Measurements from ENCODE around the gene GPATCH8. TPM values are rescaled to one million over a fixed set of nuclear protein-coding genes. Genes with fewer than 3 reads are reported as not detected.

Gene GPATCH8
- total RNA-seq, 1 donor from 2014 or later, result 44.1 TPM

DNA sequence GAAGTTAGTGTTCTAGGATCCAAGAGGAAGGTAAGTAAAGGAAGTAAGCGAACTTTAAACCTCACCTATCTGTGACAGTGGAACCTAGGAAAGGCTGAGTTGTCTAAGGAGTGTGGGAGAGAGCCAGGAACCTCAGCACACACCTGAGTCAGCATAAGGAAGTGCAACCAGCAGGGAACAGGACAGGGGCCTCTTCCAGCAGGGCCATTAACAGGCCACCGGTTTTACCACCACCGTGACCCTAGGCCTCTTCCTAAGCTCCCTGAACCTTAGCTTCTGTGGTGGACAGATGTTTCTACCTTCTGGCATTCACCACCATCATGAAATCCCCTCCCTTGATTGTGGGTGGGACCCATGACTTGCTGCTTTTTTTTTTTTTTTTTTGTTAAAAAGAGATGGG lies 26.7 kb upstream of the GPATCH8 start:
- Mint-ChIP-seq H3K36me3 (peaks cover 2% of the 10 kb centered on the region), H3K4me1 (peaks cover 13% of the 10 kb centered on the region), H3K9me3 (peaks cover 13% of the 10 kb centered on the region), H3K4me3 (no peak overlapping the region), H3K27me3 (ENCODE audit: insufficient read depth, low read depth) (peaks cover 2% of the 10 kb centered on the region), H3K27ac (no peak overlapping the region)
- Histone ChIP-seq H3K9ac (no peak overlapping the region), H3K79me2 (ENCODE audit: low read depth) (no peaks in the 10 kb centered on the region), H2AFZ (replicated peaks) (no peak overlapping the region), H3K9me3 (ENCODE audit: low read depth) (peaks cover 5% of the 10 kb centered on the region), H3K27me3 (no peaks in the 10 kb centered on the region), H3K27ac (no peak overlapping the region), H3K4me2 (no peak overlapping the region), H3F3A (ENCODE audit: low read depth) (peaks cover 12% of the 10 kb centered on the region), H4K20me1 (ENCODE audit: low read depth) (no peaks in the 10 kb centered on the region), H3K4me1 (peaks cover 7% of the 10 kb centered on the region), H3K36me3 (no peaks in the 10 kb centered on the region), H3K4me3 (no peak overlapping the region)
- no peak for DNase-seq (ENCODE audit: low spot score)
- TF ChIP-seq, protein P1, sequence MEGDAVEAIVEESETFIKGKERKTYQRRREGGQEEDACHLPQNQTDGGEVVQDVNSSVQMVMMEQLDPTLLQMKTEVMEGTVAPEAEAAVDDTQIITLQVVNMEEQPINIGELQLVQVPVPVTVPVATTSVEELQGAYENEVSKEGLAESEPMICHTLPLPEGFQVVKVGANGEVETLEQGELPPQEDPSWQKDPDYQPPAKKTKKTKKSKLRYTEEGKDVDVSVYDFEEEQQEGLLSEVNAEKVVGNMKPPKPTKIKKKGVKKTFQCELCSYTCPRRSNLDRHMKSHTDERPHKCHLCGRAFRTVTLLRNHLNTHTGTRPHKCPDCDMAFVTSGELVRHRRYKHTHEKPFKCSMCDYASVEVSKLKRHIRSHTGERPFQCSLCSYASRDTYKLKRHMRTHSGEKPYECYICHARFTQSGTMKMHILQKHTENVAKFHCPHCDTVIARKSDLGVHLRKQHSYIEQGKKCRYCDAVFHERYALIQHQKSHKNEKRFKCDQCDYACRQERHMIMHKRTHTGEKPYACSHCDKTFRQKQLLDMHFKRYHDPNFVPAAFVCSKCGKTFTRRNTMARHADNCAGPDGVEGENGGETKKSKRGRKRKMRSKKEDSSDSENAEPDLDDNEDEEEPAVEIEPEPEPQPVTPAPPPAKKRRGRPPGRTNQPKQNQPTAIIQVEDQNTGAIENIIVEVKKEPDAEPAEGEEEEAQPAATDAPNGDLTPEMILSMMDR (IDR thresholded peaks at IDR 0.05), result no peak

DNA sequence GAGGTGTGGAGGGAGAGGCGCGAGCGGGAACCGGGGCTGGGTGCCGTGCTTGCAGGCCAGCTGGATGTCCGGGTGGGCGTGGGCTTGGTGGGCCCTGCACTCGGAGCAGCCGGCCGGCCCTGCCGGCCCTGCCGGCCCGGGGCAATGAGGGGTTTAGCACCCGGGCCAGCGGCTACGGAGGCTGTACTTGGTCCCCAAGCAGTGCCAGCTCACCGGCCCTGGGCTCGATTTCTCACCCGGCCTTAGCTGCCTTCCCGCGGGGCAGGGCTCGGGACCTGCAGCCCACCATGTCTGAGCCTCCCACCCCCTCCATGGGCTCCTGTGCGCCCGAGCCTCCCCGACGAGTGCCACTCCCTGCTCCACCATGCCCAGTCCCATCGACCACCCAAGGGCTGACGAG lies 24.7 kb upstream of the GPATCH8 start:
- Histone ChIP-seq H3K27ac (no peak overlapping the region), H3K79me2 (ENCODE audit: low read depth) (no peaks in the 10 kb centered on the region), H3F3A (ENCODE audit: low read depth) (no peaks in the 10 kb centered on the region), H4K20me1 (ENCODE audit: low read depth) (no peaks in the 10 kb centered on the region), H3K4me2 (no peak overlapping the region), H2AFZ (replicated peaks) (no peak overlapping the region), H3K9me3 (ENCODE audit: low read depth) (peaks cover 5% of the 10 kb centered on the region), H3K9ac (no peak overlapping the region), H3K4me1 (no peaks in the 10 kb centered on the region), H3K27me3 (no peaks in the 10 kb centered on the region), H3K36me3 (no peaks in the 10 kb centered on the region), H3K4me3 (no peak overlapping the region)
- Mint-ChIP-seq H3K9me3 (peaks cover 16% of the 10 kb centered on the region), H3K4me1 (peaks cover under 1% of the 10 kb centered on the region), H3K27ac (no peak overlapping the region), H3K27me3 (ENCODE audit: insufficient read depth, low read depth) (peaks cover 2% of the 10 kb centered on the region), H3K4me3 (no peak overlapping the region), H3K36me3 (peaks cover 2% of the 10 kb centered on the region)
- TF ChIP-seq, protein P1 (IDR thresholded peaks at IDR 0.05), result no peak
- TF ChIP-seq EZH2phosphoT487 (IDR thresholded peaks at IDR 0.05) (no peak), EZH2 (IDR thresholded peaks at IDR 0.05) (no peak)
- no peak for DNase-seq (ENCODE audit: low spot score)

DNA sequence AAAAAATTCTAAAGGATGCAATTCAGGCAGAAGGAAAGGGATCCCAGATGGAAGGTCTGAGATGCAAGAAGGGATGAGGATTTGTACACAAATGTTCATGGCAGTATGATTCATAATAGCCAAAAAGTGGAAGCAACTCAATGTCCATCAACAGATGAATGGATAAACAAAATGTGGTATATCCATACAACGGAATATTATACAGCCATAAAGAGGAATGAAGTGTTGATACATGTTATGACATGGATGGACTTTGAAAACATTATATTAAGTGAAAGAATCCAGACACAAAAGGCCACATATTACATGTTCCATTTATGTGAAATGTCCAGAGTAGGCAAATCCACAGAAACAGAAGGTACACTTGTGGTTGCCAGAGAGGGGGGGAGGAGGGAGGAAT lies 23.9 kb upstream of the GPATCH8 start:
- H3K4me1 Mint-ChIP-seq, result no peaks in the 10 kb centered on the region
- H3K27me3 Mint-ChIP-seq (ENCODE audit: insufficient read depth, low read depth), result peaks cover 2% of the 10 kb centered on the region
- no peak overlapping the region for H3K27ac ChIP-seq
- no peak overlapping the region for H3K4me3 ChIP-seq
- H3K4me3 Mint-ChIP-seq, result no peak overlapping the region
- no peak for DNase-seq (ENCODE audit: low spot score)
- peaks cover 16% of the 10 kb centered on the region for H3K9me3 Mint-ChIP-seq
- no peak overlapping the region for H2AFZ ChIP-seq (replicated peaks)
- H4K20me1 ChIP-seq (ENCODE audit: low read depth), result no peaks in the 10 kb centered on the region
- TF ChIP-seq, protein P1 (IDR thresholded peaks at IDR 0.05), result no peak
- TF ChIP-seq EZH2 (IDR thresholded peaks at IDR 0.05) (no peak), EZH2phosphoT487 (IDR thresholded peaks at IDR 0.05) (no peak)
- peaks cover 5% of the 10 kb centered on the region for H3K9me3 ChIP-seq (ENCODE audit: low read depth)
- H3K4me2 ChIP-seq, result no peak overlapping the region
- H3F3A ChIP-seq (ENCODE audit: low read depth), result no peaks in the 10 kb centered on the region
- H3K27ac Mint-ChIP-seq, result no peak overlapping the region
- H3K79me2 ChIP-seq (ENCODE audit: low read depth), result no peaks in the 10 kb centered on the region
- H3K27me3 ChIP-seq, result no peaks in the 10 kb centered on the region
- peaks cover 2% of the 10 kb centered on the region for H3K36me3 Mint-ChIP-seq
- H3K36me3 ChIP-seq, result no peaks in the 10 kb centered on the region
- H3K4me1 ChIP-seq, result no peaks in the 10 kb centered on the region
- H3K9ac ChIP-seq, result no peak overlapping the region

DNA sequence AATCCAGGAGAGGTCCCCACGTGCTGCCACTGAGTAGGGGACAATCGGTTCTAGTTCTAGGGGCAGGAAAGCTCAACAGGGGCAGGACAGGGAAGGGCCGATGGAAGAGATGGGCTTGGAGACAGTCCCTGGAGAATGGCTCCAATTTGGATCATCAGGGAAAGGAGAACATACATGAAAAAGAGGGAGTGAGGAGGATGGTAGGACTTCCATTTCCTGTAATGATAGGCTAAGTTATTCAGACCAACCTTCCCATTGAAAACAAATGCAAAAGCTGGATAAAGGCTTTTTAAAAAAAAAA lies 20.4 kb upstream of the GPATCH8 start:
- H3F3A ChIP-seq (ENCODE audit: low read depth), result no peaks in the 10 kb centered on the region
- H3K36me3 Mint-ChIP-seq, result peaks cover 2% of the 10 kb centered on the region
- H3K4me2 ChIP-seq, result no peak overlapping the region
- H3K27me3 ChIP-seq, result no peaks in the 10 kb centered on the region
- no peak for DNase-seq (ENCODE audit: low spot score)
- no peaks in the 10 kb centered on the region for H4K20me1 ChIP-seq (ENCODE audit: low read depth)
- H3K27ac ChIP-seq, result no peak overlapping the region
- H3K27me3 Mint-ChIP-seq (ENCODE audit: insufficient read depth, low read depth), result peaks cover 2% of the 10 kb centered on the region
- H2AFZ ChIP-seq (replicated peaks), result no peak overlapping the region
- H3K4me1 ChIP-seq, result no peaks in the 10 kb centered on the region
- peaks cover 13% of the 10 kb centered on the region for H3K9me3 Mint-ChIP-seq
- H3K79me2 ChIP-seq (ENCODE audit: low read depth), result no peaks in the 10 kb centered on the region
- no peak overlapping the region for H3K4me3 Mint-ChIP-seq
- TF ChIP-seq EZH2phosphoT487 (IDR thresholded peaks at IDR 0.05), result no peak
- TF ChIP-seq EZH2 (IDR thresholded peaks at IDR 0.05), result no peak
- TF ChIP-seq, protein P1 (IDR thresholded peaks at IDR 0.05), result no peak
- no peak overlapping the region for H3K4me3 ChIP-seq
- no peaks in the 10 kb centered on the region for H3K36me3 ChIP-seq
- H3K27ac Mint-ChIP-seq, result no peak overlapping the region
- H3K4me1 Mint-ChIP-seq, result no peaks in the 10 kb centered on the region
- peaks cover 5% of the 10 kb centered on the region for H3K9me3 ChIP-seq (ENCODE audit: low read depth)
- H3K9ac ChIP-seq, result no peak overlapping the region

All from neural progenitor cell (in vitro differentiated cells).